MM.1S (cell line): ENCODE measurements around the gene ZCWPW1.
A peak's percentile ranks its signal among the peaks of the same experiment; 100 is the strongest.

Experiments used
- CTCF ChIP-seq: fragments of 300-600 bp; sonication (generic); IDR thresholded peaks from 2 replicates; pipeline ENCODE4 v1.5.1; 2016; ENCODE audit warnings: antibody characterized with exemption, low read length, mixed read lengths
- EZH2 ChIP-seq: fragments of 300-600 bp; sonication (generic); optimal IDR thresholded peaks from 2 replicates; pipeline ENCODE3; 2017; ENCODE audit warnings: low read depth, mild to moderate bottlenecking, antibody characterized with exemption, low read length, mixed read lengths
- EZH2phosphoT487 ChIP-seq: fragments of 300-600 bp; sonication (generic); IDR thresholded peaks from 2 replicates; pipeline ENCODE4 v1.6.1; 2018; ENCODE audit warnings: antibody characterized with exemption, low read length

GRCh38 chr7:100407285-100408180, 21.0 kb downstream of the ZCWPW1 start:
- TF ChIP-seq EZH2 (no peak), CTCF (peak; percentile 69), EZH2phosphoT487 (no peak)
